Upper lobe of left lung (tissue), 4 donors: ENCODE data around the gene NUMBL.

Experiments used
- POLR2A ChIP-seq, 4 donors: fragments of 450-650 bp; IDR thresholded peaks; one replicate each; pipeline ENCODE4 v1.5.1; 2016 to 2017; ENCODE audit warnings: antibody characterized with exemption in 4 of 4, mild to moderate bottlenecking in 2 of 4
- POLR2AphosphoS5 ChIP-seq, 2 donors: sonication (generic); formaldehyde crosslinking; IDR thresholded peaks; one replicate each; pipeline ENCODE4 v1.5.1; 2017; ENCODE audit warnings: antibody characterized with exemption in 2 of 2
- TF ChIP-seq, protein P1 (sequence below), 6 experiments: fragments of 450-650 bp in 4 of 6; fragments of 200-600 bp in 2 of 6; sonication (generic) in 2 of 6; IDR thresholded peaks; one replicate each; pipeline ENCODE4 v1.5.1; 2016 to 2019; ENCODE audit warnings: antibody characterized with exemption in 6 of 6

DNA sequence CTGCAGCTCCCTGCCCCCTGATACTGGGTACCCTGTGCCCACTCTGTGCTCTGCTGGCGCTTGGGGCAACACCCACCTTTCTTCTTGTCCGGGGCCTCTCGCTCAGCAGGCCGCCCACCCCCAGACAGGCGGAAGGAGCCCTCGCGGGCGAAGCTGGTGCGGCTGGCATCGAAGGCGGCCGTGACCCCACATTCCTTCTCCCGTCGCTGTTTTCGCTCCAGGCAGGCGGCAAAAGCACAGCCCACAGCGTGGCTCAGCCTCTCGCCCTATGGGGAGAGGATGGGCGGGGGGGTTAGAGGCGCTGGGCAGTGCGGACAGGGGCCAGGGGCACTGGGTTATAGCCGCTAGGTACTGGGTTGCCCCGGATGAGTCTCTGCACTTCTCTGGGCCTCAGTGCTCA lies 13.3 kb downstream of the NUMBL start:
- TF ChIP-seq POLR2A (IDR thresholded peaks at IDR 0.05) (no peak), POLR2AphosphoS5 (IDR thresholded peaks at IDR 0.05) (no peak)
- TF ChIP-seq, protein P1, sequence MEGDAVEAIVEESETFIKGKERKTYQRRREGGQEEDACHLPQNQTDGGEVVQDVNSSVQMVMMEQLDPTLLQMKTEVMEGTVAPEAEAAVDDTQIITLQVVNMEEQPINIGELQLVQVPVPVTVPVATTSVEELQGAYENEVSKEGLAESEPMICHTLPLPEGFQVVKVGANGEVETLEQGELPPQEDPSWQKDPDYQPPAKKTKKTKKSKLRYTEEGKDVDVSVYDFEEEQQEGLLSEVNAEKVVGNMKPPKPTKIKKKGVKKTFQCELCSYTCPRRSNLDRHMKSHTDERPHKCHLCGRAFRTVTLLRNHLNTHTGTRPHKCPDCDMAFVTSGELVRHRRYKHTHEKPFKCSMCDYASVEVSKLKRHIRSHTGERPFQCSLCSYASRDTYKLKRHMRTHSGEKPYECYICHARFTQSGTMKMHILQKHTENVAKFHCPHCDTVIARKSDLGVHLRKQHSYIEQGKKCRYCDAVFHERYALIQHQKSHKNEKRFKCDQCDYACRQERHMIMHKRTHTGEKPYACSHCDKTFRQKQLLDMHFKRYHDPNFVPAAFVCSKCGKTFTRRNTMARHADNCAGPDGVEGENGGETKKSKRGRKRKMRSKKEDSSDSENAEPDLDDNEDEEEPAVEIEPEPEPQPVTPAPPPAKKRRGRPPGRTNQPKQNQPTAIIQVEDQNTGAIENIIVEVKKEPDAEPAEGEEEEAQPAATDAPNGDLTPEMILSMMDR (IDR thresholded peaks at IDR 0.05) = no peak
